ENCODE results near the gene CLEC5A. TPM values are rescaled to one million over a fixed set of nuclear protein-coding genes. Genes with fewer than 3 reads are reported as not detected.

The CLEC5A gene
- total and polyA plus RNA-seq, 2 of the 8 experiments (the other 6 are each of a cell fraction or from before 2014, with no cell fraction given): not detected

DNA sequence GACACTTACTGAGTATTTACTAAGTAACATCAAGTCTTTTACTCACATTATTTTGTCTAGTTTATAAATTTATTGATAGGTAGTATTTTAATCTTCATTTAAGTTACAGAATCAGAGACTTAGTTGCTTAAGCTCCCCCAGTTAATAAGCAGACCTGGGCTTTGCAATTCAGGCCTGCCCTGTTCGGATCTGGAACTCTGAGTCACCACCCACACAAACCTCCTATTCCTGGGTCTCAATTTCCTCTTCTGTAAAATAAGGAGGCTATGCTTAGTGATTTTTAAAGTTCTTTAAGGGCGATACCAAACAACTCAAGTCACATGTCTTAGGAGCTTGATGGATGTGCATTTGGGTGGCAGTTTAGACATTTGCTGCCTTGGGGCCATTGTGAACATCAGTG is 45.4 kb upstream of the CLEC5A start (continued):
- no peak for TF ChIP-seq NANOG (IDR thresholded peaks at IDR 0.05; ENCODE audit: insufficient read depth, low read depth, low read length, poor library complexity, severe bottlenecking)
